ENCODE results near the gene HIRIP3. TPM values are rescaled to one million over a fixed set of nuclear protein-coding genes. Genes with fewer than 3 reads are reported as not detected.
A peak's percentile ranks its signal among the peaks of the same experiment; 100 is the strongest.

HIRIP3 gene
- total and polyA plus RNA-seq, 2 of the 13 experiments (the other 11 are each of a cell fraction or from before 2014, with no cell fraction given): 12.6 to 17.2 TPM

- TF ChIP-seq ZBED4 (CRISPR knock-in tag; IDR thresholded peaks at IDR 0.05; ENCODE audit: borderline replicate concordance): 0 out of 2 replicates have a peak, but pooled peaks have one; percentile 25
- TF ChIP-seq ATAD3A (CRISPR knock-in tag; IDR thresholded peaks at IDR 0.05): no peak
- peak; percentile 46; the same call in 1 of the 2 replicates for TF ChIP-seq ZNF362 (CRISPR knock-in tag; IDR thresholded peaks at IDR 0.05; ENCODE audit: borderline replicate concordance)
- no peak for TF ChIP-seq AHDC1 (CRISPR knock-in tag; IDR thresholded peaks at IDR 0.05; ENCODE audit: borderline replicate concordance)
- TF ChIP-seq ZNF138 (CRISPR knock-in tag; IDR thresholded peaks at IDR 0.05; ENCODE audit: low read depth): 0 out of 2 replicates have a peak, but pooled peaks have one; percentile 32
- TF ChIP-seq YEATS4 (CRISPR knock-in tag; IDR thresholded peaks at IDR 0.05; ENCODE audit: borderline replicate concordance): 0 out of 2 replicates have a peak, but pooled peaks have one; percentile 10
- peak; percentile 79; the same call in 1 of the 2 replicates for TF ChIP-seq ZIK1 (CRISPR knock-in tag; IDR thresholded peaks at IDR 0.05; ENCODE audit: borderline replicate concordance, low read depth)
- TF ChIP-seq TAF1 (CRISPR knock-in tag; IDR thresholded peaks at IDR 0.05): peak; percentile 69; the same call in 1 of the 2 replicates
- TF ChIP-seq ZNF597 (CRISPR knock-in tag; IDR thresholded peaks at IDR 0.05): no peak
- TF ChIP-seq ZNF235 (CRISPR knock-in tag; IDR thresholded peaks at IDR 0.05; ENCODE audit: borderline replicate concordance): no peak
- no peak for TF ChIP-seq CBX2 (IDR thresholded peaks at IDR 0.05; ENCODE audit: low read depth, low read length)
- TF ChIP-seq CBX2 (CRISPR knock-in tag; IDR thresholded peaks at IDR 0.05; ENCODE audit: low read depth): no peak
- 0 out of 2 replicates have a peak, but pooled peaks have one; percentile 10 for TF ChIP-seq POGZ (CRISPR knock-in tag; IDR thresholded peaks at IDR 0.05)
- TF ChIP-seq FOXA3 (CRISPR knock-in tag; IDR thresholded peaks at IDR 0.05): peak; percentile 38
Measured at GRCh38 chr16:29961479-29962343, 33.7 kb downstream of the HIRIP3 start, which contains the start of gene TMEM219 (continued).

Data from HepG2 (cell line).